IPS-NIHi7 (cell line): ENCODE results near the gene PYY.
A peak's percentile ranks its signal among the peaks of the same experiment; 100 is the strongest.
"Not testable (repeated sequence)": the region's sequence is repeated elsewhere in the genome, so short reads cannot be mapped to it uniquely, and the experiment has no call there.

ENCODE experiments used
- DNase-seq: peaks from one replicate; pipeline ENCODE4 v3.0.0; 2012; ENCODE audit warnings: mixed read lengths; ENCODE audit errors: extremely low spot score

PYY gene

GRCh38 chr17:43978078-43978477, 24.3 kb upstream of the PYY start:
- DNase-seq, result no peak

GRCh38 chr17:43976963-43977837, 23.5 kb upstream of the PYY start:
- no peak for DNase-seq

- DNase-seq, result no peak
Measured at GRCh38 chr17:43975898-43976297, 22.2 kb upstream of the PYY start.

- no peak for DNase-seq
Measured at GRCh38 chr17:43974382-43975266, 20.9 kb upstream of the PYY start.

GRCh38 chr17:43972444-43973212, 18.9 kb upstream of the PYY start:
- DNase-seq, result not testable (repeated sequence)

- not testable (repeated sequence) for DNase-seq
Measured at GRCh38 chr17:43971436-43971835, 17.7 kb upstream of the PYY start.

- no peak for DNase-seq
Measured at GRCh38 chr17:43970366-43970765, 16.6 kb upstream of the PYY start.

GRCh38 chr17:43967251-43967875, 13.6 kb upstream of the PYY start:
- no peak for DNase-seq

- DNase-seq, result no peak
Measured at GRCh38 chr17:43966276-43966675, 12.5 kb upstream of the PYY start.

- no peak for DNase-seq
Measured at GRCh38 chr17:43962479-43962878, 8.7 kb upstream of the PYY start.

- DNase-seq, result no peak
Measured at GRCh38 chr17:43961954-43962353, 8.2 kb upstream of the PYY start.

GRCh38 chr17:43961292-43961691, 7.6 kb upstream of the PYY start:
- not testable (repeated sequence) for DNase-seq

- no peak for DNase-seq
Measured at GRCh38 chr17:43958748-43959352, 5.1 kb upstream of the PYY start.

- DNase-seq, result no peak
Measured at GRCh38 chr17:43956222-43956621, 2.5 kb upstream of the PYY start.

GRCh38 chr17:43952724-43953666, 745 bp downstream of the PYY start:
- DNase-seq, result peak; percentile 90

- peak; percentile 72 for DNase-seq
Measured at GRCh38 chr17:43952351-43952723, 1.4 kb downstream of the PYY start.

GRCh38 chr17:43951750-43952149, 2.0 kb downstream of the PYY start:
- no peak for DNase-seq

- no peak for DNase-seq
Measured at GRCh38 chr17:43950554-43950953, 3.2 kb downstream of the PYY start.

- no peak for DNase-seq
Measured at GRCh38 chr17:43949781-43950180, 4.0 kb downstream of the PYY start.

GRCh38 chr17:43946781-43947180, 7.0 kb downstream of the PYY start:
- DNase-seq, result no peak
